ENCODE data around the gene BBC3. TPM values are rescaled to one million over a fixed set of nuclear protein-coding genes. Genes with fewer than 3 reads are reported as not detected.
A peak's percentile ranks its signal among the peaks of the same experiment; 100 is the strongest.
"Not testable (repeated sequence)": the region's sequence is repeated elsewhere in the genome, so short reads cannot be mapped to it uniquely, and the experiment has no call there.

The BBC3 gene
- total RNA-seq, 1 donor from 2014 or later = 12.2 TPM

GRCh38 chr19:47258895-47259555 is 28.0 kb upstream of the BBC3 start:
- DNase-seq (ENCODE audit: low spot score in 2 of 2) (no peak), FAIRE-seq (no peak)

GRCh38 chr19:47258434-47258833 is 27.4 kb upstream of the BBC3 start:
- FAIRE-seq (no peak), DNase-seq (ENCODE audit: low spot score in 2 of 2) (no peak)

DNA sequence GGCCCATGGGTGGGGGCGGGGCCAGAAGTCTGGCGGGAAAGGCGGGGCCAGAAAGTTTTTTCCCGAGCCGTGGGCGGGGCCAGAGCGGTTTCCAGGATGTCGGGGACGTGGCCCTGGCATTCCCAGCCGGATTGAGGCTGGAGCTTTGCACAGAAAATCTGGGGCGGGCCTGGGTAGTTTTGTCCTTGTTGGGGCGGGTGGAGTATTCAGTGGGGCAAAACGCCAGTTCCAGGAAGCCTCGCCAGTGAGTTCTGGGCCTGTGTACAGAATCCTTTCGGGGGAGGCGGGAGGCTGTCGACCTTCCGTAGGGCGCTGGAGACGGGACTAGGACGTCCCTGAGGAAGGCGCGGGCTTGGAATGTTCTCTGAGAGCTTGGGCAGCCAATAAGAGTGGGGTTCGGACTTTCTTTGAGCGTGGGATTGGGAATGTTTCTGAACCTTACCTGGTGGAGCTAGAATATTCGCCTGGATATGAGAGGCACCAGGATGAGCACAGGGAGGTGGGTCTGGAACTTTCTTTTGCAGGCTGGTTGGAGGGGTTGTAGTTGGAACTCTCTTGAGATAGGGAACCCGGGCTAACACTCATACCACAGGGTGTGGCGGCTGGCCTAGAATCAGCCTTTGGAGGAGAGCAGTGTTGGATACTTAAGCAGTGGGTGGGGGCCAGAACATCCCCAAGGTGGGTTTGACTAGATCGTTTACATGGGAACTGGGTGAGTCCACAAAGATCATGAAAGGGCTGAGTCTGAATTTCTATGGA is 26.6 kb upstream of the BBC3 start:
- DNase-seq (ENCODE audit: low spot score in 2 of 2) (no peak), FAIRE-seq (no peak)

GRCh38 chr19:47256693-47257410 is 25.9 kb upstream of the BBC3 start:
- DNase-seq (ENCODE audit: low spot score in 2 of 2) (peak; percentile 97 to 98), FAIRE-seq (no peak)

GRCh38 chr19:47255879-47256692 is 25.1 kb upstream of the BBC3 start, which contains the start of gene CCDC9:
TSS of gene CCDC9 (plus strand) at chr19:47256525. CDS start at chr19:47258401, 1,876 bp downstream.
- DNase-seq (ENCODE audit: low spot score in 2 of 2) (peak in 1 of 2 donors; percentile 95), FAIRE-seq (no peak)

DNA sequence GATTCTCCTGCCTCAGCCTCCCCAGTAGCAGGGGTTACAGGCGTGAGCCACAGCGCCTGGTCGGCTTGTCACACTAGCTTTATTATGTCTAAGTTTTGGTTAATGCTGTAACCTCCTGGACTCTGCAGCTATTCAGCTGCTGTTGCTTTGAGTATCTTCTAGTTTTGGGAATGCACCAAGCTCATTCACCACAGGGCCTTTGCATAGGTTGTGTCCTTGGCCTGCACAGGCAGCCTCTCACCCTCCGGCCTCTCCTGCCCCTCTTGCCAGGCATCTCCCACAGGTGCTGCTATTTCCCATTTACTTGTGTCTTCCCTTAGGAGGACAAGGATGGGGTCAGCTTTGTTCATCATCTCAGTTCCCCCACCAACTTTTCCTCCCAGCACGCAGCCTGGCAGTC is 23.0 kb upstream of the BBC3 start:
- FAIRE-seq (no peak), DNase-seq (ENCODE audit: low spot score in 2 of 2) (no peak)

- no peak for FAIRE-seq
- no peak for DNase-seq (ENCODE audit: low spot score in 2 of 2)
Measured at GRCh38 chr19:47253467-47253881, 22.5 kb upstream of the BBC3 start.

DNA sequence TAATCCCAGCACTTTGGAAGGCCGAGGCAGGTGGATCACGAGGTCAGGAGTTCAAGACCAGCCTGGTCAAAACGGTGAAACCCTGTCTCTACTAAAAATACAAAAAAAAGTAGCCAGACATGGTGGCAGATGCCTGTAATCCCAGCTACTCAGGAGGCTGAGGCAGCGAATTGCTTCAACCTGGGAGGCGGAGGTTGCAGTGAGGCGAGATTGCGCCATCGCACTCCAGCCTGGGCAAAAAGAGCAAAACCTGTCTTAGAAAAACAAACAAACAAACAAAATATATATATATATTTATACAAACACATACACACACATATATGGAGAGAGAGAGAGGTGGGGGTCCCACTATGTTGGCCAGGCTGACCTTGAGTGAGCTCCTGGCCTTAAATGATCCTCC is 22.0 kb upstream of the BBC3 start:
- FAIRE-seq; DNase-seq (ENCODE audit: low spot score in 2 of 2): not testable (repeated sequence)

- DNase-seq (ENCODE audit: low spot score in 2 of 2) (peak; percentile 61 to 79), FAIRE-seq (no peak)
Measured at GRCh38 chr19:47247308-47247990, 16.4 kb upstream of the BBC3 start.

- DNase-seq (ENCODE audit: low spot score in 2 of 2) (peak; percentile 86 to 92), FAIRE-seq (no peak)
Measured at GRCh38 chr19:47243776-47244547, 13.0 kb upstream of the BBC3 start.

DNA sequence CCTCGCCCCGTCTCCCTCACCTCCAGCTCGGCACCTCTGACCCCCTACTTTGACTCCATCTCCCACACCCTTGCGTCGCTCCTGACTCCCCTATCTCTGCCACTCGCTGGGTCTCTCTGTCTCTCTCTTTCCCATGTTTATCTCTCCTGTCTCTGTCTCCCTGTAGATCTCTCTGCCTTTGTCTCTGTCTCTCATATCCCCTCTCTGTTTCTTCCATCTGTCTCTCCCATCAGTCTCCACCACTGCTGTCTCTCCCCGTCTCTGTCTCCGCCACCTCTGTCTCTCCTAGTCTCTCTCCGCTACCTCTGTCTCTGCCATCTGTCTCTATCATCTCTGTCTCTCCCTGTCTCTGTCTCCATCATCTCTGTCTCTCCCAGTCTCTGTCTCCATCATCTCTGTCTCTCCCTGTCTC is 12.4 kb upstream of the BBC3 start:
- DNase-seq (ENCODE audit: low spot score in 2 of 2) (no peak), FAIRE-seq (no peak)

DNA sequence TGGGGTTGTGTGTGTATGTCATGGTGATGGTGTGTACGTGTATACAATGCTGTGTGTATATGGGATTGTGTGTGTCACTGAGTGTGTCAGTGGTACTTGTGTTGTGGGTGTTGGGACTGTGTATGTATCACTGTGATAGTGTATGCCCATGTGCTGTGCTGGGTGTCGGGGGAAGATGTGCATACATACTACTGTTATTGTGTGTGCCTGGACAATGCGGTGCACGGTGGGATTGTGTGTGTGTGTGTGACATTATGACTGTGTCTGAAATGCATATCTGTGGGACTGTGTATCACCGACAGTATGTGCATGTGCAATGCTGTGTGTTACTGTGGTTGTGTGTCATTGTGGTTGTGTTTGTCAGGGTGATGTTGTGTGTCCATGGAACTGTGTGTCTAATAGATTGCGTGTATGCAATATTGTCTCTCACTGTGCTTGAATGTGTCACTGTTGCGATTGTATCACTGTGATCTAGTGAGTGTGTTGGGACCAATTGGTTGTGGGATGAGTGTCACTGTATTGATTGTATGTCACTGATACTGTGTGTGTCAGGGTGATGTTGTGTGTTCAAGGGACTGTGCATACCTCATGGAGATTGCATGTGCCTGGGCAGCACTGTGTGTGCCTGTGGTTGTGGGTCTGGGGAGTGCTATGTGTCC is 11.0 kb upstream of the BBC3 start:
- DNase-seq (ENCODE audit: low spot score in 2 of 2) (no peak), FAIRE-seq (no peak)

- DNase-seq (ENCODE audit: low spot score in 2 of 2) = peak; percentile 72 to 83
- no peak for FAIRE-seq
Measured at GRCh38 chr19:47240996-47241918, 10.3 kb upstream of the BBC3 start.

DNA sequence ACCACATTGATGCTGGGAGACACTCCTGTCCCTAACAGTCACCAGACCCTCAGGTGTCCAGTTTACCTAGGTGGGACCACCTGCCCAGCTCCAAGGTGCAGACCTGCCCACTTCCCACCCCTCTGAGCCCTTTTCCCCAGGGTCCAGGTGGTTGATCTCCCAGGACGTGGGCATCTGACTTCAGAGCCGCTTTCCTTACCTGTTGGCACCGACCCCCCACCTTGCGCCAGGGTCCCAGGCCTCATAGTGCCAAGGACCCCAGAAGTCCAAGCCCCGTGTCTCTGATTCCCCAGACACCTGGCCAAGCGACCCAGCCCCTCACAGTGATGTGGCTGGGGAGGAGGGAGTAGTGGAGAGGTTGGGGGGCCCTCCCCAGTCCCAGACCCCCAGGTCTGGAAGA is 9.6 kb upstream of the BBC3 start:
- FAIRE-seq (no peak), DNase-seq (ENCODE audit: low spot score in 2 of 2) (no peak)

DNA sequence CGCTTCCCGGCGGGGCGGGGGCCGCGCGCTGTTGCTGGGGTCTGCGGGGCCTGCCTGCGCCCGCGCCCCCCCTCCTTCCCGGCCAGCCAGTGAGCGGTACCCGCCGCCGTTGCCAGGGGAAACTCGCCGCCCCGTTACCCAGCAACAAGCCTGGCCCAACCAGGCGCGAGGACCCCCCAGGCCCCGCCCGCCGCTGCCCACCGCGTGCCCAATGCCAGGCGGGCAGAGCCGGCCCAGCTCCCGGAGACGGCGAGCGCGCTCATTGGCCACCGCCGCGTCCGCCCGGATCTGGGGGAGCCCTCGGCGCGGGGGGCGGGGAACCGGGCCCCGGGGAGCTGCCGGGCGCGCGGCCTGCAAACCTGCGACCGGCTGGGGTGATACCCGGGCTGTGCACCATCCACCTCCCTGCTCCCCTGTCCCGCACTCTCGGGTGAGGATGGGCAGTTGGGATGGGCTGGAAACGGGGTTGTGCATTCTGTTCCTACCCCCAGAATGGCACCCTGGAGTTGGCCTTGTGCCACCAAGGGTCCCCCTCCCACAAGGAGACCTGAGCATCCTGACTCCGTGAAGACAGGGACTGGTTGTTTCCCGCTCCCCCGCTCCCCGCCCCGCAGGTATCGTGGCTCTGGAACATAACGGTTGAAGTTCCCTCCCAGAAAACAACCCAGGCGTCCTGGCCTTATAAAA is 8.8 kb upstream of the BBC3 start:
- FAIRE-seq (no peak), DNase-seq (ENCODE audit: low spot score in 2 of 2) (peak; percentile 83 to 90)

DNA sequence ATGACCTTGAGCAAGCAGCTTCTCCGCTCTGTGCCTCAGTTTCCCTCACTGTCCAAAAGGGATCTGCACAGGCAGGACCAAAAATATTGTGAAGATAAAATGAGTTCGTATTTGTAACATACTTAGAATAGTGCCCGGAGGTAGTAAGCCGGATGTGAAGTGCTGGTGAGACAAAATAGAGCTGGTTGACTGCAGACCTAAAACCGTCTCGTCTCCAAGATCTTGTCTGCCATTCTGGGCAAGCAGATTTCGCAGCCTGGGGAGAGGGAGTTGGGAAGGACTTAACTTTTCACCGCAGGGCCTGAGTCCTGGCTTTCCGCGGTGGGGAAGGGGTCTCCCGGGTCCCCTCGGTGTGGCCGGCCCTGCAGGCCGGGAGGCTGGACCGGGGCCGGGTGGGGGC is 8.2 kb upstream of the BBC3 start:
- DNase-seq (ENCODE audit: low spot score in 2 of 2) (no peak), FAIRE-seq (no peak)
